ENCODE measurements around the gene EEIG1. TPM values are rescaled to one million over a fixed set of nuclear protein-coding genes. Genes with fewer than 3 reads are reported as not detected.

EEIG1 gene
- total RNA-seq, 1 donor from 2014 or later = 8.9 TPM

GRCh38 chr9:127976498-127976897, 4.3 kb downstream of the EEIG1 start:
- no peaks in the 10 kb centered on the region for H3K9me3 ChIP-seq (ENCODE audit: control insufficient read depth in 3 of 3, low read length in 3 of 3)
- H3K27me3 ChIP-seq (ENCODE audit: control insufficient read depth in 3 of 3, insufficient read depth in 3 of 3, low read length in 3 of 3) = no peaks in the 10 kb centered on the region
- no peak overlapping the region for H3K27ac ChIP-seq (ENCODE audit: low read depth, low read length)
- H3K4me1 ChIP-seq (ENCODE audit: control insufficient read depth in 3 of 3, insufficient read depth in 3 of 3, low read length in 3 of 3) = peaks cover 87 to 88% (median 87%) of the 10 kb centered on the region in 3 donors
- H3K9ac ChIP-seq (ENCODE audit: low read depth in 1 of 3, low read length in 3 of 3) = peak overlapping the region in 1 of 3 donors; percentile 40
- peak overlapping the region in 1 of 3 donors; percentile 22 for H3K4me3 ChIP-seq (ENCODE audit: low read length in 3 of 3)
- no peaks in the 10 kb centered on the region for H3K36me3 ChIP-seq (ENCODE audit: control insufficient read depth in 3 of 3, insufficient read depth in 3 of 3, low read length in 3 of 3)

- no peak overlapping the region for H3K27ac ChIP-seq (ENCODE audit: low read depth, low read length)
- H3K27me3 ChIP-seq (ENCODE audit: control insufficient read depth in 3 of 3, insufficient read depth in 3 of 3, low read length in 3 of 3) = no peaks in the 10 kb centered on the region
- no peak overlapping the region for H3K4me3 ChIP-seq (ENCODE audit: low read length in 3 of 3)
- no peaks in the 10 kb centered on the region for H3K36me3 ChIP-seq (ENCODE audit: control insufficient read depth in 3 of 3, insufficient read depth in 3 of 3, low read length in 3 of 3)
- H3K9ac ChIP-seq (ENCODE audit: low read depth in 1 of 3, low read length in 3 of 3) = peak overlapping the region in 2 of 3 donors; percentile 1 to 33
- peaks cover 88 to 93% (median 92%) of the 10 kb centered on the region in 3 donors for H3K4me1 ChIP-seq (ENCODE audit: control insufficient read depth in 3 of 3, insufficient read depth in 3 of 3, low read length in 3 of 3)
- H3K9me3 ChIP-seq (ENCODE audit: control insufficient read depth in 3 of 3, low read length in 3 of 3) = no peaks in the 10 kb centered on the region
These were observed 5.1 kb downstream of the EEIG1 start for GRCh38 chr9:127975376-127976315.

- Histone ChIP-seq H3K36me3 (ENCODE audit: control insufficient read depth in 3 of 3, insufficient read depth in 3 of 3, low read length in 3 of 3) (no peaks in the 10 kb centered on the region), H3K4me3 (ENCODE audit: low read length in 3 of 3) (no peak overlapping the region), H3K27ac (ENCODE audit: low read depth, low read length) (no peak overlapping the region), H3K27me3 (ENCODE audit: control insufficient read depth in 3 of 3, insufficient read depth in 3 of 3, low read length in 3 of 3) (no peaks in the 10 kb centered on the region), H3K9ac (ENCODE audit: low read depth in 1 of 3, low read length in 3 of 3) (peak overlapping the region in 1 of 3 donors; percentile 33), H3K9me3 (ENCODE audit: control insufficient read depth in 3 of 3, low read length in 3 of 3) (no peaks in the 10 kb centered on the region), H3K4me1 (ENCODE audit: control insufficient read depth in 3 of 3, insufficient read depth in 3 of 3, low read length in 3 of 3) (peaks cover 90 to 97% (median 93%) of the 10 kb centered on the region in 3 donors)
These were observed 6.0 kb downstream of the EEIG1 start for GRCh38 chr9:127974769-127975261.

- Histone ChIP-seq H3K4me1 (ENCODE audit: control insufficient read depth in 3 of 3, insufficient read depth in 3 of 3, low read length in 3 of 3) (peaks cover 90 to 97% (median 93%) of the 10 kb centered on the region in 3 donors), H3K4me3 (ENCODE audit: low read length in 3 of 3) (peak overlapping the region in 2 of 3 donors; percentile 24 to 35), H3K27ac (ENCODE audit: low read depth, low read length) (peak overlapping the region; percentile 64), H3K9me3 (ENCODE audit: control insufficient read depth in 3 of 3, low read length in 3 of 3) (no peaks in the 10 kb centered on the region), H3K27me3 (ENCODE audit: control insufficient read depth in 3 of 3, insufficient read depth in 3 of 3, low read length in 3 of 3) (no peaks in the 10 kb centered on the region), H3K36me3 (ENCODE audit: control insufficient read depth in 3 of 3, insufficient read depth in 3 of 3, low read length in 3 of 3) (no peaks in the 10 kb centered on the region), H3K9ac (ENCODE audit: low read depth in 1 of 3, low read length in 3 of 3) (peak overlapping the region in 2 of 3 donors; percentile 34 to 75)
These were observed 6.6 kb downstream of the EEIG1 start for GRCh38 chr9:127974001-127974768.

GRCh38 chr9:127973169-127974000, 7.4 kb downstream of the EEIG1 start:
- Histone ChIP-seq H3K9me3 (ENCODE audit: control insufficient read depth in 3 of 3, low read length in 3 of 3) (no peaks in the 10 kb centered on the region), H3K36me3 (ENCODE audit: control insufficient read depth in 3 of 3, insufficient read depth in 3 of 3, low read length in 3 of 3) (no peaks in the 10 kb centered on the region), H3K4me3 (ENCODE audit: low read length in 3 of 3) (peak overlapping the region; percentile 6 to 35 (median 24)), H3K27ac (ENCODE audit: low read depth, low read length) (peak overlapping the region; percentile 64), H3K4me1 (ENCODE audit: control insufficient read depth in 3 of 3, insufficient read depth in 3 of 3, low read length in 3 of 3) (peaks cover 90 to 99% (median 94%) of the 10 kb centered on the region in 3 donors), H3K9ac (ENCODE audit: low read depth in 1 of 3, low read length in 3 of 3) (peak overlapping the region; percentile 10 to 75 (median 66)), H3K27me3 (ENCODE audit: control insufficient read depth in 3 of 3, insufficient read depth in 3 of 3, low read length in 3 of 3) (no peaks in the 10 kb centered on the region)

GRCh38 chr9:127972236-127972871, 8.4 kb downstream of the EEIG1 start:
- H3K9me3 ChIP-seq (ENCODE audit: control insufficient read depth in 3 of 3, low read length in 3 of 3) = no peaks in the 10 kb centered on the region
- peaks cover 84 to 99% (median 92%) of the 10 kb centered on the region in 3 donors for H3K4me1 ChIP-seq (ENCODE audit: control insufficient read depth in 3 of 3, insufficient read depth in 3 of 3, low read length in 3 of 3)
- H3K4me3 ChIP-seq (ENCODE audit: low read length in 3 of 3) = peak overlapping the region; percentile 36 to 54 (median 38)
- no peaks in the 10 kb centered on the region for H3K36me3 ChIP-seq (ENCODE audit: control insufficient read depth in 3 of 3, insufficient read depth in 3 of 3, low read length in 3 of 3)
- peak overlapping the region; percentile 10 to 75 (median 66) for H3K9ac ChIP-seq (ENCODE audit: low read depth in 1 of 3, low read length in 3 of 3)
- H3K27ac ChIP-seq (ENCODE audit: low read depth, low read length) = peak overlapping the region; percentile 64
- no peaks in the 10 kb centered on the region for H3K27me3 ChIP-seq (ENCODE audit: control insufficient read depth in 3 of 3, insufficient read depth in 3 of 3, low read length in 3 of 3)

- H3K36me3 ChIP-seq (ENCODE audit: control insufficient read depth in 3 of 3, insufficient read depth in 3 of 3, low read length in 3 of 3) = no peaks in the 10 kb centered on the region
- peaks cover 84 to 99% (median 92%) of the 10 kb centered on the region in 3 donors for H3K4me1 ChIP-seq (ENCODE audit: control insufficient read depth in 3 of 3, insufficient read depth in 3 of 3, low read length in 3 of 3)
- H3K27ac ChIP-seq (ENCODE audit: low read depth, low read length) = peak overlapping the region; percentile 64
These were observed 9.2 kb downstream of the EEIG1 start for GRCh38 chr9:127971357-127972235.

GRCh38 chr9:127970401-127971313, 10.1 kb downstream of the EEIG1 start:
- no peak overlapping the region for H3K4me3 ChIP-seq (ENCODE audit: low read length in 3 of 3)
- peaks cover 84 to 99% (median 92%) of the 10 kb centered on the region in 3 donors for H3K4me1 ChIP-seq (ENCODE audit: control insufficient read depth in 3 of 3, insufficient read depth in 3 of 3, low read length in 3 of 3)

More at GRCh38 chr9:127971357-127972235, 9.2 kb downstream of the EEIG1 start:
- H3K4me3 ChIP-seq (ENCODE audit: low read length in 3 of 3) = peak overlapping the region in 1 of 3 donors; percentile 54
- peak overlapping the region; percentile 10 to 75 (median 33) for H3K9ac ChIP-seq (ENCODE audit: low read depth in 1 of 3, low read length in 3 of 3)
- no peaks in the 10 kb centered on the region for H3K9me3 ChIP-seq (ENCODE audit: control insufficient read depth in 3 of 3, low read length in 3 of 3)
- H3K27me3 ChIP-seq (ENCODE audit: control insufficient read depth in 3 of 3, insufficient read depth in 3 of 3, low read length in 3 of 3) = no peaks in the 10 kb centered on the region

More at GRCh38 chr9:127970401-127971313, 10.1 kb downstream of the EEIG1 start:
- no peaks in the 10 kb centered on the region for H3K9me3 ChIP-seq (ENCODE audit: control insufficient read depth in 3 of 3, low read length in 3 of 3)
- no peaks in the 10 kb centered on the region for H3K36me3 ChIP-seq (ENCODE audit: control insufficient read depth in 3 of 3, insufficient read depth in 3 of 3, low read length in 3 of 3)
- peak overlapping the region in 1 of 3 donors; percentile 16 for H3K9ac ChIP-seq (ENCODE audit: low read depth in 1 of 3, low read length in 3 of 3)
- no peak overlapping the region for H3K27ac ChIP-seq (ENCODE audit: low read depth, low read length)
- H3K27me3 ChIP-seq (ENCODE audit: control insufficient read depth in 3 of 3, insufficient read depth in 3 of 3, low read length in 3 of 3) = no peaks in the 10 kb centered on the region
